22Rv1 (cell line): Measurements from ENCODE around the gene ETNK2.

Experiments used
- H3K27ac ChIP-seq: fragments of 450-650 bp; 2 replicates; pipeline ENCODE4 v1.5.1; 2017
- ZFX ChIP-seq: fragments of 450-650 bp; IDR thresholded peaks from 2 replicates; pipeline ENCODE4 v1.6.1; 2017; ENCODE audit warnings: antibody characterized with exemption, borderline replicate concordance
- TF ChIP-seq, protein P1 (sequence below): fragments of 450-650 bp; IDR thresholded peaks from 2 replicates; pipeline ENCODE4 v1.5.1; 2017; ENCODE audit warnings: mild to moderate bottlenecking

Gene ETNK2

GRCh38 chr1:204128464-204128963 is 23.3 kb downstream of the ETNK2 start:
- TF ChIP-seq ZFX = no peak
- TF ChIP-seq, protein P1, sequence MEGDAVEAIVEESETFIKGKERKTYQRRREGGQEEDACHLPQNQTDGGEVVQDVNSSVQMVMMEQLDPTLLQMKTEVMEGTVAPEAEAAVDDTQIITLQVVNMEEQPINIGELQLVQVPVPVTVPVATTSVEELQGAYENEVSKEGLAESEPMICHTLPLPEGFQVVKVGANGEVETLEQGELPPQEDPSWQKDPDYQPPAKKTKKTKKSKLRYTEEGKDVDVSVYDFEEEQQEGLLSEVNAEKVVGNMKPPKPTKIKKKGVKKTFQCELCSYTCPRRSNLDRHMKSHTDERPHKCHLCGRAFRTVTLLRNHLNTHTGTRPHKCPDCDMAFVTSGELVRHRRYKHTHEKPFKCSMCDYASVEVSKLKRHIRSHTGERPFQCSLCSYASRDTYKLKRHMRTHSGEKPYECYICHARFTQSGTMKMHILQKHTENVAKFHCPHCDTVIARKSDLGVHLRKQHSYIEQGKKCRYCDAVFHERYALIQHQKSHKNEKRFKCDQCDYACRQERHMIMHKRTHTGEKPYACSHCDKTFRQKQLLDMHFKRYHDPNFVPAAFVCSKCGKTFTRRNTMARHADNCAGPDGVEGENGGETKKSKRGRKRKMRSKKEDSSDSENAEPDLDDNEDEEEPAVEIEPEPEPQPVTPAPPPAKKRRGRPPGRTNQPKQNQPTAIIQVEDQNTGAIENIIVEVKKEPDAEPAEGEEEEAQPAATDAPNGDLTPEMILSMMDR = no peak
- H3K27ac ChIP-seq = peak overlapping the region; percentile 38

GRCh38 chr1:204127597-204128242 is 24.1 kb downstream of the ETNK2 start:
- peak overlapping the region; percentile 38 for H3K27ac ChIP-seq
- no peak for TF ChIP-seq ZFX
- TF ChIP-seq, protein P1 = peak; percentile 100

DNA sequence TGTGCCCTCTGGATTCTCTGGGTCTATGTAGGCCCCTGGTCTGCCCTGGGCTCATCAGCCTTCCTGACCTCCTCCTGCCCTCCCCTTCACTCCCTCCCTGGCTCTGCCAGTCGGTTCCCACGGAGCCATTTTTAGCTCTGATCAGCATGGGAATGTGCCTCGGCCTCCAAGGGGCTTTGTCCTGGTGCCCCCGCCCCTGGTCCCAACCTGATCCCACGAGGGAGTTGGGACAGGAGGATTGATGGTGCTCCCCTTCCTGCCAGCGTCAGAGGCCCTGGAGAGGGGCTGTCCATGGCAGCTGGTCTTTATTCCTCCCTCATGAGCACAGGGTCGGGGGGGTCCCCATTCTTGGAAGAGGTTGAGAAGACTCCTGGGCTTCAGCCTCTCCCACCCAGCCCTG is 24.9 kb downstream of the ETNK2 start:
- peak overlapping the region; percentile 38 for H3K27ac ChIP-seq
- TF ChIP-seq ZFX = no peak
- TF ChIP-seq, protein P1 = no peak

GRCh38 chr1:204126386-204126785 is 25.5 kb downstream of the ETNK2 start:
- peak overlapping the region; percentile 38; the same call in 1 of the 2 replicates for H3K27ac ChIP-seq
- TF ChIP-seq, protein P1 = no peak

- no peak overlapping the region for H3K27ac ChIP-seq
- TF ChIP-seq, protein P1 = no peak
- TF ChIP-seq ZFX = no peak
Observed at GRCh38 chr1:204125759-204126351, 26.0 kb downstream of the ETNK2 start.

GRCh38 chr1:204124639-204125038 is 27.2 kb downstream of the ETNK2 start:
- no peak overlapping the region for H3K27ac ChIP-seq
- TF ChIP-seq ZFX = no peak

GRCh38 chr1:204123376-204123775 is 28.5 kb downstream of the ETNK2 start:
- no peak overlapping the region for H3K27ac ChIP-seq
- TF ChIP-seq, protein P1 = peak; percentile 62
- TF ChIP-seq ZFX = no peak
